C4-2B (cell line): ENCODE measurements around the gene RANBP3.

Experiments
- H3K27ac ChIP-seq: fragments of 450-650 bp; 2 replicates; pipeline ENCODE4 v1.5.1; 2017
- ZFX ChIP-seq: fragments of 450-650 bp; IDR thresholded peaks from 2 replicates; pipeline ENCODE4 v1.6.1; 2017
- TF ChIP-seq, protein P1 (sequence below): fragments of 450-650 bp; conservative IDR thresholded peaks from 2 replicates; pipeline ENCODE4 v1.5.1; 2017; ENCODE audit warnings: mild to moderate bottlenecking

Gene RANBP3

DNA sequence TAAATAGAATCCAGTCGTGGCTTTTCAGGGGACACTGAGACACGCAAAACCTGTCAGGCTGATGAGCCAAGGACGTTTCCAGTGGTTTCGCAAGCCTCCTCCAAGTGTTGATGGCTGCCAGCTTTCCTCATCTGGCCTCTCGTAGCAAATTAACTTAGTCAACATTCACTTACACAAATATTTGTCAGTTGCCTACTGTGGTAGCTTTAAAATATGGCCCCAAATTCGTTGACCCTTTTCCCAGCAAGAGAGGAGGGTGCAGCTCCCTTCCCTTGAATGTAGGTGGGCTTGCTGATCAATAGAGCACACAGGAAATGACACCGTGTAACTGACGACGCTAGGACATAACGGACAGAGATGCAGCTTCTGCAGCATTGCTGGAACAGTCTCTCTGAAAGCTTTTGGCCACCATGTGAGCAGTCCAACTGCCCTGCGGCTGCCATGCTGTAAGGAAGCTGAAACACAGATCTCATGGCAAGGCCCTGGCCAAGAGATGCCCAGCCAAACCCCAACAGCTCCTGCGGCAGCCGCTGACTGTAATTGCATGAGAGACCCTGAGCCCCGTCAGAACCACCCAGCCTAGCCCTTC is 5.5 kb upstream of the RANBP3 start:
- TF ChIP-seq ZFX = no peak
- TF ChIP-seq, protein P1, sequence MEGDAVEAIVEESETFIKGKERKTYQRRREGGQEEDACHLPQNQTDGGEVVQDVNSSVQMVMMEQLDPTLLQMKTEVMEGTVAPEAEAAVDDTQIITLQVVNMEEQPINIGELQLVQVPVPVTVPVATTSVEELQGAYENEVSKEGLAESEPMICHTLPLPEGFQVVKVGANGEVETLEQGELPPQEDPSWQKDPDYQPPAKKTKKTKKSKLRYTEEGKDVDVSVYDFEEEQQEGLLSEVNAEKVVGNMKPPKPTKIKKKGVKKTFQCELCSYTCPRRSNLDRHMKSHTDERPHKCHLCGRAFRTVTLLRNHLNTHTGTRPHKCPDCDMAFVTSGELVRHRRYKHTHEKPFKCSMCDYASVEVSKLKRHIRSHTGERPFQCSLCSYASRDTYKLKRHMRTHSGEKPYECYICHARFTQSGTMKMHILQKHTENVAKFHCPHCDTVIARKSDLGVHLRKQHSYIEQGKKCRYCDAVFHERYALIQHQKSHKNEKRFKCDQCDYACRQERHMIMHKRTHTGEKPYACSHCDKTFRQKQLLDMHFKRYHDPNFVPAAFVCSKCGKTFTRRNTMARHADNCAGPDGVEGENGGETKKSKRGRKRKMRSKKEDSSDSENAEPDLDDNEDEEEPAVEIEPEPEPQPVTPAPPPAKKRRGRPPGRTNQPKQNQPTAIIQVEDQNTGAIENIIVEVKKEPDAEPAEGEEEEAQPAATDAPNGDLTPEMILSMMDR = no peak
- no peak overlapping the region for H3K27ac ChIP-seq

DNA sequence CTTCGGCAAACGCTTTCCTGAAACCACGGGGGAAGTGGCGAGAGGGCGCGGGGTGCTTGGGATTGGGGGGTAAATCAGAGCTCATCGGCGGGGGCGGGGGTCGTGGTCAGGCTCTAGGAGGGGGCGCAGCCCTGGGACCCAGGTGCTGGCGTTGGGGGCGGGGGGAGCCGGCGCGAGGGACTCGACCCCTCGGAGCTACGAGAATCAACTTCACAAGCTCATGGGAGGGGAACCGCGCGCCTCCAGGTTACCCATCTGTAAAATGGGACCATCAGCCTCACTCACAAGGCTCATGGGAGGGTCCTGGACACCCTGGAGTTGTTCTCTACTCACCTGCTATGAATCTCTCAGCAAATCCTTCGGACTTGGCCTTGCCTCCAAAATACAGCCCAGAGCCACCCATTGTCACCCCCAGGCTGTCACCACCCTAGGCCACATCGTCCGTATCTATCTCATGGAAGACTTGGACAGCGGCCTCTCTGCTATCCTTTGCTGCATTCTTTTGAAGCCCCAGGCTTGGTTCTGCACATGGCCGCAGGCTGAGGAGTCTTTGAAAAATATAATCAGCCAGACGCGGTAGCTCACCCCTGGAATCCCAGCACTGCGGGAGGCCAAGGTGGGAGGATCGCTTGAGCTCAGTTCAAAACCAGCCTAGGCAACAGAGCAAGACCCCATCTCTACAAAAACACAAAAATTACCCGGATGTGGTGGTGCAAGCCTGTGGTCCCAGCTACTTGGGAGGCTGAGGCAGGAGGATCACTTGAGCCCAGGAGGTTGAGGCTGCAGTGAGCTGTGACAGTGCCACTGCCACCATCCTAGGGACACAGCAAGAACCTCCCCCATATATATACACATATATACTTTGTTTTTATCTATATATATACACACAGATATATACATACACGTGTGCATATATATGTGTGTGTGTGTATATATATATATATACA is 939 bp upstream of the RANBP3 start:
- TF ChIP-seq, protein P1 = no peak
- no peak for TF ChIP-seq ZFX
- peak overlapping the region; percentile 94 for H3K27ac ChIP-seq

DNA sequence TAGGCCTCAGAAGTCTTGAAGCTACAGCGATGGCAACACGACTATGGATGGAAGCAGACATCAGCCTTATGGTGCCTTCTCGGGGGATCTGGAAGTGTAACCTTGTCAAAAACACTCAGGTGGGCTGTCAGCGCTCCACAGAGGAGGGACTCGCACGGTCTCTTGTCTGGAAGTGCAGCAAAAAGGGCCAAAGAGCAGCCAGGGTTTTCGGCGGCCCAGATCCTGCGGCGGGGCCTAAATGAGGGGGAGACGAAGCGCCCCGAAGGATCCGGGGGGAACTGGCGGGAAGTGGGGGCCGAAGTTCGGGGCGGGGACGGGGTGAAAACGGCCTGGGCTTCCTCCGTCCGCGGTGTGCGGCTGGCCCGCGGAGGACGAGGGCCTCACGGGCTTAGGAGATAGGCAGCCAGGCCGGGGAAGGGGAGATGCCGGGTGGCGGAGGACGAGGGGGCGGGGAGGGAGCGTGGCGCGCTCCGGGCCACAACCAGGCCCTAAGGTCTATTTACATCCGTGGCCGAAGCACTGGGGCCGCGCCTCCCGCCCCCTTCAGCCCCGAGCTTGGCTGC is 637 bp downstream of the RANBP3 start:
- peak overlapping the region; percentile 94 for H3K27ac ChIP-seq
- no peak for TF ChIP-seq ZFX
- TF ChIP-seq, protein P1 = no peak

GRCh38 chr19:5976768-5977167 is 1.2 kb downstream of the RANBP3 start:
- H3K27ac ChIP-seq = peak overlapping the region; percentile 94
- no peak for TF ChIP-seq ZFX
- TF ChIP-seq, protein P1 = no peak

DNA sequence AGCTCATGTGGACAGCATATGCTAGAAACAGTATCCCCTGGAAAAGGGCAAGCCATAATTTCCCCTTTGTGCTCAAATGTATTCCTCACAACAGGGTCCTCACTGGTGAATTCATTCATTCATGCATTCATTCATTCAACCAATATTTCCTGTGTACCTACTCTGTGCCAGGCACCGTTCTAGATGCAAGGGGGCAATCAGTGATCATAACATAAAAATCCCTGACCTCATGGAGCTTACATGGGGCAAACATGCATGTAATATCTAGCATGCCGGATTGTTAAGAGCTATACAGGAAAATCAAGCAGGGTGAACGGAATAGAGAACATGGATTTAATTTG is 2.6 kb downstream of the RANBP3 start:
- no peak overlapping the region for H3K27ac ChIP-seq
- no peak for TF ChIP-seq ZFX
- TF ChIP-seq, protein P1 = no peak

- no peak for TF ChIP-seq ZFX
- TF ChIP-seq, protein P1 = no peak
- no peak overlapping the region for H3K27ac ChIP-seq
Observed at GRCh38 chr19:5974721-5975387, 3.1 kb downstream of the RANBP3 start.
